H9 (cell line): ENCODE measurements around the gene ADAMTSL5. TPM values are rescaled to one million over a fixed set of nuclear protein-coding genes. Genes with fewer than 3 reads are reported as not detected.

Experiments used
- DNase-seq: peaks from one replicate; pipeline ENCODE4 v3.0.0-alpha.2; 2017
- H2AFZ ChIP-seq: one replicate; pipeline ENCODE4 v1.6.1; 2013; ENCODE audit warnings: mild to moderate bottlenecking, low read length, control low read depth, moderate library complexity
- H2AK5ac ChIP-seq: 2 replicates; pipeline ENCODE4 v1.6.1; 2013; ENCODE audit warnings: low read length, control low read depth, mixed read lengths; ENCODE audit not compliant: insufficient read length
- H2BK120ac ChIP-seq: one replicate; pipeline ENCODE4 v1.6.1; 2013; ENCODE audit warnings: low read depth, mild to moderate bottlenecking, low read length, control low read depth, inconsistent platforms; ENCODE audit not compliant: poor library complexity, severe bottlenecking
- H2BK12ac ChIP-seq: 2 replicates; pipeline ENCODE4 v1.6.1; 2013; ENCODE audit warnings: low read length, control low read depth, mixed read lengths, low read depth; ENCODE audit not compliant: insufficient read length
- H2BK15ac ChIP-seq: 2 replicates; pipeline ENCODE4 v1.6.1; 2013; ENCODE audit warnings: low read depth, low read length, control low read depth
- H2BK20ac ChIP-seq: one replicate; pipeline ENCODE4 v1.6.1; 2013; ENCODE audit warnings: low read depth, mild to moderate bottlenecking, low read length, control low read depth, inconsistent platforms; ENCODE audit not compliant: poor library complexity, severe bottlenecking
- H2BK5ac ChIP-seq: 2 replicates; pipeline ENCODE4 v1.6.1; 2013; ENCODE audit warnings: low read length, control low read depth, mixed read lengths; ENCODE audit not compliant: insufficient read length
- H3K14ac ChIP-seq: 2 replicates; pipeline ENCODE4 v1.6.1; 2013; ENCODE audit warnings: low read length, control low read depth; ENCODE audit not compliant: insufficient read depth
- H3K18ac ChIP-seq: 2 replicates; pipeline ENCODE4 v1.6.1; 2013; ENCODE audit warnings: low read depth, mild to moderate bottlenecking, mixed read lengths, low read length, control low read depth; ENCODE audit not compliant: insufficient read length
- H3K23ac ChIP-seq: 2 replicates; pipeline ENCODE4 v1.6.1; 2013; ENCODE audit warnings: low read length, control low read depth, mixed read lengths, low read depth; ENCODE audit not compliant: insufficient read length
- H3K23me2 ChIP-seq: 2 replicates; pipeline ENCODE4 v1.6.1; 2013; ENCODE audit warnings: low read depth, mild to moderate bottlenecking, mixed read lengths, low read length, control low read depth; ENCODE audit not compliant: insufficient read length, poor library complexity, severe bottlenecking
- H3K27ac ChIP-seq: 2 replicates; pipeline ENCODE4 v1.5.1; 2013; ENCODE audit warnings: low read length, control low read depth, mixed read lengths, low read depth; ENCODE audit not compliant: insufficient read length
- H3K27me3 ChIP-seq: 2 replicates; pipeline ENCODE4 v1.6.1; 2013; ENCODE audit warnings: low read length, control low read depth, inconsistent platforms; ENCODE audit not compliant: insufficient read depth
- H3K4ac ChIP-seq: 2 replicates; pipeline ENCODE4 v1.6.1; 2013; ENCODE audit warnings: low read depth, mild to moderate bottlenecking, control low read depth, inconsistent platforms, low read length, moderate library complexity
- H3K4me1 ChIP-seq: 2 replicates; pipeline ENCODE4 v1.6.1; 2013; ENCODE audit warnings: low read length, control low read depth, inconsistent platforms; ENCODE audit not compliant: insufficient read depth
- H3K4me2 ChIP-seq: 2 replicates; pipeline ENCODE4 v1.6.1; 2013; ENCODE audit warnings: low read length, control low read depth, mixed read lengths; ENCODE audit not compliant: insufficient read length, insufficient read depth
- H3K56ac ChIP-seq: 2 replicates; pipeline ENCODE4 v1.6.1; 2013; ENCODE audit warnings: low read depth, mild to moderate bottlenecking, mixed read lengths, low read length, control low read depth; ENCODE audit not compliant: insufficient read length
- H3K79me1 ChIP-seq: 2 replicates; pipeline ENCODE4 v1.6.1; 2013; ENCODE audit warnings: low read depth, mild to moderate bottlenecking, moderate library complexity, low read length, control low read depth, inconsistent platforms; ENCODE audit not compliant: insufficient read depth, poor library complexity, severe bottlenecking
- H3K79me2 ChIP-seq: 2 replicates; pipeline ENCODE4 v1.6.1; 2013; ENCODE audit warnings: low read length, control low read depth, inconsistent platforms; ENCODE audit not compliant: insufficient read depth
- H3K9ac ChIP-seq: 2 replicates; pipeline ENCODE4 v1.6.1; 2013; ENCODE audit warnings: low read length, control low read depth, mixed read lengths; ENCODE audit not compliant: insufficient read length; ENCODE audit errors: extremely low read depth
- H3K9me3 ChIP-seq: one replicate; pipeline ENCODE4 v1.6.1; 2013; ENCODE audit warnings: low read depth, low read length, inconsistent platforms; ENCODE audit not compliant: control insufficient read depth
- H3T11ph ChIP-seq: one replicate; pipeline ENCODE4 v1.6.1; 2013; ENCODE audit warnings: mild to moderate bottlenecking, low read length, control low read depth, inconsistent platforms
- H4K20me1 ChIP-seq: one replicate; pipeline ENCODE4 v1.6.1; 2013; ENCODE audit not compliant: control insufficient read depth, insufficient read length, insufficient read depth
- H4K5ac ChIP-seq: 2 replicates; pipeline ENCODE4 v1.6.1; 2013; ENCODE audit warnings: low read depth, mild to moderate bottlenecking, mixed read lengths, low read length, control low read depth; ENCODE audit not compliant: insufficient read length
- H4K8ac ChIP-seq: replicated peaks from 2 replicates; pipeline ENCODE4 v1.6.1; 2013; ENCODE audit warnings: low read length, control low read depth, mixed read lengths, low read depth; ENCODE audit not compliant: insufficient read length
- H4K91ac ChIP-seq: 2 replicates; pipeline ENCODE4 v1.6.1; 2013; ENCODE audit warnings: low read depth, mild to moderate bottlenecking, moderate library complexity, mixed read lengths, low read length, control low read depth; ENCODE audit not compliant: insufficient read length
- H3K27ac Mint-ChIP-seq, 3 experiments: 2 replicates in 2 of 3; 3 replicates in 1 of 3; pipeline ENCODE4 v1.8.0; 2020 to 2021; ENCODE audit warnings: mixed read lengths in 3 of 3, mild to moderate bottlenecking in 1 of 3, moderate library complexity in 1 of 3
- H3K27me3 Mint-ChIP-seq: 2 replicates; pipeline ENCODE4 v1.8.0; 2021; ENCODE audit warnings: low read depth, mild to moderate bottlenecking, moderate library complexity, mixed read lengths
- H3K36me3 Mint-ChIP-seq, 3 experiments: 2 replicates in 2 of 3; 3 replicates in 1 of 3; pipeline ENCODE4 v1.8.0; 2020 to 2021; ENCODE audit warnings: low read depth in 3 of 3, mixed read lengths in 3 of 3; ENCODE audit not compliant: insufficient read depth in 1 of 3
- H3K4me1 Mint-ChIP-seq, 2 experiments: 2 replicates each; pipeline ENCODE4 v1.8.0; 2020; ENCODE audit warnings: mixed read lengths in 2 of 2
- H3K4me3 Mint-ChIP-seq, 2 experiments: 2 replicates in 1 of 2; 3 replicates in 1 of 2; pipeline ENCODE4 v1.8.0; 2020 to 2021; ENCODE audit warnings: mild to moderate bottlenecking in 2 of 2, mixed read lengths in 2 of 2, moderate library complexity in 1 of 2
- H3K9me3 Mint-ChIP-seq, 2 experiments: 2 replicates in 1 of 2; 3 replicates in 1 of 2; pipeline ENCODE4 v1.8.0; 2020; ENCODE audit warnings: mild to moderate bottlenecking in 2 of 2, mixed read lengths in 2 of 2, moderate library complexity in 1 of 2
- CTCF ChIP-seq: fragments of 200-600 bp; sonication (generic); conservative IDR thresholded peaks from 3 replicates; pipeline ENCODE4 v1.8.0; 2021; ENCODE audit warnings: antibody characterized with exemption, mild to moderate bottlenecking
- WGBS: extraction: QIAGEN DNeasy Blood & Tissue Kit; methylation state at CpG from one replicate; pipeline ENCODE4 v1.1.7; 2013; ENCODE audit warnings: missing lambda C conversion rate, low lambda C conversion rate, mixed read lengths; ENCODE audit not compliant: insufficient read length; ENCODE audit errors: extremely low coverage; 5-methylcytosine and 5-hydroxymethylcytosine counted together
- total RNA-seq: library from RNA; stranded (reverse); gene quantifications from 2 replicates; pipeline ENCODE4 v1.2.1, GENCODE V29; 2021

Gene ADAMTSL5
- total RNA-seq, 1 experiment from 2014 or later: 1.5 TPM

GRCh38 chr19:1469255-1470054 lies 43.4 kb downstream of the ADAMTSL5 start:
- DNase-seq: no peak
- Histone ChIP-seq H2BK20ac (no peak overlapping the region), H3K4me1 (no peaks in the 10 kb centered on the region), H3K27me3 (peaks cover 58% of the 10 kb centered on the region), H4K91ac (no peak overlapping the region), H3K4me2 (no peak overlapping the region), H3K23me2 (peaks cover 9% of the 10 kb centered on the region), H3K18ac (no peak overlapping the region), H3K23ac (no peak overlapping the region), H3K14ac (no peak overlapping the region), H3K4ac (no peak overlapping the region), H2AFZ (no peak overlapping the region), H2BK120ac (no peak overlapping the region), H2BK15ac (no peak overlapping the region), H3K9ac (no peak overlapping the region), H4K8ac (no peak overlapping the region), H2AK5ac (no peak overlapping the region), H3K79me1 (no peaks in the 10 kb centered on the region), H3T11ph (no peak overlapping the region), H4K5ac (no peak overlapping the region), H3K27ac (no peak overlapping the region), H2BK12ac (no peak overlapping the region), H3K9me3 (no peaks in the 10 kb centered on the region), H3K56ac (no peak overlapping the region), H2BK5ac (no peak overlapping the region), H4K20me1 (peaks cover 3% of the 10 kb centered on the region), H3K79me2 (no peaks in the 10 kb centered on the region)
- H3K4me3 Mint-ChIP-seq: no peak overlapping the region; a peak in 1 of 5 replicates
- no peaks in the 10 kb centered on the region for H3K36me3 Mint-ChIP-seq
- H3K27ac Mint-ChIP-seq: no peak overlapping the region
- WGBS: no CpG with 5 or more reads among the region's 117 CpGs
- H3K4me1 Mint-ChIP-seq: peaks cover 2 to 9% of the 10 kb centered on the region in 2 experiments; a peak in 3 of 4 replicates
- no peak for TF ChIP-seq CTCF
- H3K27me3 Mint-ChIP-seq: peaks cover 75% of the 10 kb centered on the region
- H3K9me3 Mint-ChIP-seq: no peaks in the 10 kb centered on the region
